GM12892 (cell line): Measurements from ENCODE around the gene UBE2H.
"Not testable (repeated sequence)": the region's sequence is repeated elsewhere in the genome, so short reads cannot be mapped to it uniquely, and the experiment has no call there.

ENCODE experiments used
- DNase-seq: peaks from one replicate; pipeline ENCODE4 v3.0.0; 2011; ENCODE audit not compliant: insufficient read length
- FAIRE-seq: peaks from 2 replicates; lab custom pipeline; 2011; peaks lifted over from hg19 to GRCh38; lab: Jason Lieb, UNC
- POLR2A ChIP-seq: IDR thresholded peaks from 2 replicates; pipeline ENCODE4 v1.6.1; 2011; ENCODE audit warnings: low read depth, low read length, control low read depth
- POLR2AphosphoS5 ChIP-seq: IDR thresholded peaks from 2 replicates; pipeline ENCODE4 v1.6.1; 2011; ENCODE audit warnings: low read depth, low read length, control low read depth
- TAF1 ChIP-seq: IDR thresholded peaks from 2 replicates; pipeline ENCODE4 v1.6.1; 2011; ENCODE audit warnings: low read depth, mild to moderate bottlenecking, control low read depth, low read length, borderline replicate concordance

UBE2H gene

DNA sequence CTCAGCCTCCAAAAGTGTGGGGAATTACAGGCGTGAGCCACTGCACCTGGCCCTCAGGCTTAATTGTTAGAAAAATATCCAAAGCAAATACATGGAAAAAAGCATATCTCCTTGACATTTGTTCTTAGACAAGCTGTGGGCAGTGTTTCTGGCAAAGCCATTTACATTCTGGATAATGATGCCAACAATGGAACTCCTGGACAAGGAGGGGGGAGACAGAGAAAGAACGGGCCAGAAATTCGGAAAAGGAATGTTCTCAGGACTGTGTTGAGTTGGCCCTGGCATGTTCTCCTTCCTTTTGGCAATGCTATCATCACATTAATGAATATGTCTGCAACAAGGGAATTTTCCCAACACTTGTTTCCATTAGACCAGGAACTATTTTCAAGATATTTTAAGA, 88.7 kb downstream of the UBE2H start:
- TF ChIP-seq POLR2AphosphoS5 (no peak), POLR2A (no peak), TAF1 (no peak)
- no peak for DNase-seq
- FAIRE-seq, result no peak

DNA sequence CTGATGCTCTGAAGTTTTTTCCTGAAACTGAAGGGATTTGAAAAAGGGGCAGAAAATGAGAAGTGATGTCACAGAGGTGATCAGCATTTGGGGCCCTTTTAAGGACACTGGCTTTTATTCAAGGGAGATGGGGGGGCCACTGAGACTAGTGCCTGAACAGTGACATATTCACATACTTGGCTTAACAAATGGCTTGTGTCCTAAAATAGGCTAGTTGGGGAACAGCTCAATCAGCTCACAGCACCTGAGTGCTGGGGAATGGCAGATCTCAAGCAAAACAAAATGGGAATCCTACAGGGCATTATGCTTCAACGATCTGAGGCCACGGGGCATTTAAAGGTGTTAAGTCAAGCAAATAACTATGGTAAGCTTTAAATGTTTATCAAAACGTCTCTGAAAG, 90.1 kb downstream of the UBE2H start:
- TF ChIP-seq POLR2A (no peak), POLR2AphosphoS5 (no peak), TAF1 (no peak)
- DNase-seq, result no peak
- FAIRE-seq, result no peak

DNA sequence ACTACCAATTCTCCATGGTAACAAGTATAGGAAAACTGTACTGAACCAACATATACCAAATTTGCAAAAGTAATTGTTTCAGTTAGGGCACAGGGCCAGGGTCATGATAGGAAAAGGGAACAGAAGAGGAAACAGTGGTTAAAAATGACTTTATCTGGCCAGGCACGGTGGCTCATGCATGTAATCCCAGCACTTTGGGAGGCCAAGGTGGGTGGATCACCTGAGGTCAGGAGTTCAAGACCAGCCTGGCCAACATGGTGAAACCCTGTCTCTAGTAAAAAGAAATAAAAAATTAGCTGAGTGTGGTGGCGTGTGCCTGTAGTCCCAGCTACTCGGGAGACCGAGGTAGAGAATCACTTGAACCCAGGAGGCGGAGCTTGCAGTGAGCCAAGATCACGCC, 92.0 kb downstream of the UBE2H start:
- FAIRE-seq, DNase-seq: not testable (repeated sequence)

DNA sequence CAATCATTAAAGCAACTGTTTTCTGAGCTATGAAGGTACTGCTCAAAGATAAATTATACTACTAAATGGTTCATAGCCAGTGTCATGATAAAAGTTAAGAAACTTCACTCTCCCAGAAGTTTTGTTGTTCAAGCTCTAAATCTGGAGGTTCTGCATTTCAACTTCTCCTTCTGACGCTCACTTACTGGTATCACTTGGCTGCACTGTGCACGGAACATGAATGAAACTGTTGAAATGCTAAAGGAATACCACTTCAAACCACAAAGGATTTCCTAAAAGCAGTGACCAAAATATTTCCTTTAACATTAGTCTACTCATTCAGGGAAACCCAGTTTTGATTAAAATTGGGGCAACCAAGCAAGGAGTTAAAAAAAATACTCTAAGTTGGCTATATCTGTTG, 93.6 kb downstream of the UBE2H start:
- FAIRE-seq (no peak), DNase-seq (no peak)
- TF ChIP-seq POLR2AphosphoS5 (no peak), TAF1 (no peak), POLR2A (no peak)

DNA sequence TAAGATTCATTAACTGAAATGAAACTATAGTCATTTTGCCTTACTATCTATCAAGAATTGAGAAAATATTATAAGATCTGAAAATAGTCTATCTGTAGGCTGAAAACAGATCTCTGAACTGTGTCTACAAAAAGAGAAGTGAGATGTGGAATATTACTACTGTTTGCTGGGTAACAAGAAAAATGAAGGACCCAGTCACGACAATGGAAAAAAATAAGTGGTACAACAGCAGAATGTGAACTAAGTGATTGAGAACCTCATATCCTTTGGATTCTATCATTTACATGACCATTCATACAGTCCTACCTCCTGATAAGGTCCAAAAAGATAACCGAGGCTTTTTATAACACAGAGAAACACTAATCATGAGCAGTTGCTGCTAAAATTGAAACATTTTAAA, 94.3 kb downstream of the UBE2H start:
- FAIRE-seq (no peak), DNase-seq (no peak)
- TF ChIP-seq POLR2A (no peak), POLR2AphosphoS5 (no peak), TAF1 (no peak)

DNA sequence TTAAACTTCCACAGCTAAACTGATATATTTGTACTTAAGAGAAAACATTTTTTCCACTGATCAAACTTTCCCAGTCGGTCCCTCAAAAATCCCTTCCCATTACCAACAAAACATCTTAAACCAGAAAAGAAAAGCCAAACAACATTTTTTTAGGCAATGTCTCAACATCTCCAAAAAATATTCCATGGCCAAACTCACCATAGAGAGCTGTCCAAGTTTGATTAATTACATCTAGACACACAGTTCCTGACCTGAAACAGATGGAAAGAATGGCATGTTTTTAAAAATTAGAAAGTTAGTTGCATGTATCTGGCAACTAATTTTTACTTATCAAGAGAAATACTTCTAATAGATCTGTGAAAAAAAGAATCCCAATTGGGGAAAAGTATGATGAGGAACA, 95.4 kb downstream of the UBE2H start:
- DNase-seq (no peak), FAIRE-seq (no peak)
- TF ChIP-seq POLR2A (no peak), TAF1 (no peak), POLR2AphosphoS5 (no peak)

DNA sequence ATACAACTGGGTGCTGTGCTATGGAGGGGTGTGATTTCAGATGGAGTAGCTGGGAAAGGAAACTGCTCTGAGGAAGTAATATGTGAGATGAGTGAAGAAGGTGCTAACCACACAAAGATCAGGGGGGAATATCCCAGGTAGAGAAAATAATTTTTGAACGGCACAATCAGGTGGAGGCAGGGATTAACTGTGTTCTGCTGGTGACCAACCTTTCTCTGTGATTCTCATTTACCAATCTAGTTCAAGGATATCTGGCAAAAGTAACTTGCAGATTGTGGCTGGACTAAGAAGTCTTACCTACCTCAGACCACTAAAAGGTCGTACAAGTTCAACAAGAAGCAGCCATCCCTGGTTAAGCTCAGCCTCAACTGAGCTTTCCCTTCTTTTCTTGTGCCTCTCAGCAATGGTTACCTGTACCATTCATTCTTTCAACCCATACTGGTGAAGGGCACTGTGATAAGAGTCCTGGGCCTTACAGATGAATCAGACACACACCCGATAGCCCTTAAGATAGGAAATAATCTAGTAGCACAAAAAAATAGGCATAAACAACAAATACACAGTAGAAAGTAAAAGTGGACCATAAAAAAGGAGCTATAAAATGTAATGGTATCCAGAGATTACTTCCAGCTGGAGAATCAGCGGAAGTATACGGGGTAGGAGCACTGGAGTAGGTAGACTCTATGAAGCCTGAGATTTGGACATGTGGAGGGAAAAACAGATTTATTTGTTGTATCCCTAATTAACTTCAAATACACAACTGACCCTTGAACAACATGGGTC, 96.6 kb downstream of the UBE2H start:
- TF ChIP-seq POLR2AphosphoS5 (no peak), POLR2A (no peak), TAF1 (no peak)
- DNase-seq (no peak), FAIRE-seq (no peak)

DNA sequence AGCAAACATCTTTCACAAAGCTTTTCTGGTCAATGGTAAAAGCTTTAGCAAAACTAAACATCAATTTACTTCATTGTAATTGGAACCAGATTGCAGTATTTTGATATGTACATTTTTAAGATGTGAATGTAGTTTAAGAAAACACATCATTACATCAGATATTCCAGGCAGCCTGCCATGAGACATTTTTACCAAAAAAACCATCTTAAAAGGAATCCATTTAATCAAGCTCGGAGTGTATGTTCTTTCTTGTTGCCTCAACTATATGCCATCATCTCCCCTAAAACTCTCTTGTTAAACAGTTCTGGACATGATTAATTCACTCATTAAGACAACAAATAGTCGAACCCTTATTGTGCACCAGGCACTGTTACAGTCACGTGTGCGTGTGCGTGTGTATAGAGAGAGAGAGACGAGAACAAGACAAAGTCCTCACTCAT, 97.5 kb downstream of the UBE2H start:
- FAIRE-seq (no peak), DNase-seq (no peak)
- no peak for TF ChIP-seq POLR2AphosphoS5
- no peak for TF ChIP-seq TAF1

DNA sequence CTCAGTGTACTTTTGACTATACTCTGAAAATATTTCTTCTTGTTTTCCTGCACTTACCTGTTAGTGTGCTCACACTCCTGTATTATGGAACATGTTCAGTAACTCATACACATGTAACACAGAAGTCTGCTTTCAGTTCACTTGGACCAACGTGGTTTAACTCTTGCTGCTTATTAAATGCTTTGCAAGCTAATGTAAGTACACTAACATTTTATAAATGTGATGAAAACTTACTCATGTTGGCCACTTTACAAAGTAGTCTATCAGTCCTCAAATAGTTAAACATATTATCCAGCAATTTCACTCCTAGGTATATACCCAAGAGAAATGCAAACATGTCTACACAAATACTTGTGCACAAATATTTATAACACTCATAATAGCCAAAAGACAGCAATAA, 98.4 kb downstream of the UBE2H start:
- TF ChIP-seq POLR2A, result no peak
- no peak for TF ChIP-seq TAF1
- no peak for DNase-seq
- no peak for FAIRE-seq

DNA sequence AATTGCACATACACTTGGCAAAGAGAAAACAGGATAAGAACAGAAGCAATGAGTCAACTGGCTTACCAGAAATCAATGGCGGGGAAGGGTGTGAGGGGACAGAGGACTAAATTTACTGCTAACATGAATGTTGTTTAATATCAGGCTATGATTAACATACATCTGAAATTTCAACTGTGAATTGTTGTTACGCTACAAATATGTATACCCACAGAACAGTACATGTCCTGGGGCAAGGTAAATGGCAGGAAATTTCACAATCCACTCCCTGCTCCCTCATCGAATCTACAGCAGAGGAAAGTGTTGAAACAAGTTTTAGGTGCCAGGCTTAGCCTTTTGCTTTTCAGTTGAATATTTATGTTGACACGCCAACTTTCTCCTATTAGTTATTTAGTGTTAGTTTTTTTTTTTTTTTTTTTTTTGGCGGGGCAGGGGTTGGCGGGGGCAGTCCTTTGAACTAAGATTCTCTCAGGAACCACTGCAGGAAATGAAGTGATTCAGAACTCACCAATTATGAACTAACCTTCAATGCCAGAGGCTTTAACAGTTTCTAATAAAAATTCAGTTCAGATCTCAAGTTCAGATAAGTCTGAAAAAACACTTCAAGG, 99.0 kb downstream of the UBE2H start:
- TF ChIP-seq TAF1 (no peak), POLR2AphosphoS5 (no peak), POLR2A (no peak)
- DNase-seq (no peak), FAIRE-seq (no peak)

DNA sequence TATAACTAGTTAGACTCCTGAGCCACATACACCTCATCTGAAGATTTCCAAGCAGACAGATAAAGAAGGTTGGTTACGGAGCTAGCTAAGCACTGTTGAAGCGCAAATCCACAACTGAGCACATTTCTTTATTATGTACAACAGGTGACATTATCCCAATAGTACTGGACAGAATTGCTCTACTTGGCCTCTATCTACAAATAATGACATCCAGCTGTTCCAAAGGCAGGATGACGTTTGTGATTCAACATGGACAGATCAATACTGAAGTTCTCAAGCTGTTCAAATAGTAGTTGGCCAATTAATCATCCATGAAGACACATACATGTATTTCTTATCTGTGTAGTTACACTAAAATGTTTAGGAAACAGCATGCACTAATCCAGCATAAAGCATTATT, 101.0 kb downstream of the UBE2H start:
- no peak for DNase-seq
- no peak for TF ChIP-seq TAF1
- TF ChIP-seq POLR2AphosphoS5, result no peak
- TF ChIP-seq POLR2A, result no peak
- no peak for FAIRE-seq

DNA sequence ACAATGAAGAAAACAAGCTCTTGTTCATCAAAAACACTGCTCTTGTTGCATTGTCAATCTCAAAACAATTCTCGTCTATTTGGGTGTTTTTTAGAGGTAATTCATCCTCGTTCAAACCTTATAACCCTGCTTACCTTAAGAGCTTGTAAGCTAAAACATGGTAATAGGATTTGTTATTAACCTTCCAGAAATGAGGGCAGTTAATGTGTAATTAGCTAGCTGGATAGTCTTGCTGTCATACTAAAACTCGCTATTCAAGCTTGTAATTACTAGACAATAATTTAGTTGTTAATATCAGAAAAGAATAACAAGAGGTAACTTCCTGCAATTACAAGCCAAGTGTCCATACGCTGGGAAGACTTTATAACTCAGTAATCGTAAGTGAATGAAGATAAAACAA, 101.6 kb downstream of the UBE2H start:
- no peak for DNase-seq
- no peak for TF ChIP-seq TAF1
- no peak for TF ChIP-seq POLR2AphosphoS5
- no peak for TF ChIP-seq POLR2A
- no peak for FAIRE-seq

DNA sequence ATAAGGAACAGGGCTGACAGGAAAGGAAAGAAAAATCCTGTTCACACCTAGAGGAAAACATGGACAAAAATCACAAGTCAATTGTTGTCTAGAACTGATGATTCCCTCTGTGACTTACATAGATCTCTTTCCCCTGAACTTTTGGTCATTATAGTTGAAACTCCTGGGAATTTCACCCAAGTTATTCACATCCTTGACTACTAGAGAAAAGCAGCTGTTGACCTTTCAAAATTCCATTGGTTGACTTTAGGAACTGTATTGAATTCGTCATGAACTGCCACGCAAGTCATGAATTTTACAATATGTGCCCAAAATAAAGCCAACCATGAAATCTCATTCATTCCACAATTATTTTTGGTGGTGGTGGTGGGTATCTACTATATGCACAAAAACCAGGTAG, 104.3 kb downstream of the UBE2H start:
- DNase-seq (no peak), FAIRE-seq (no peak)
- TF ChIP-seq POLR2AphosphoS5 (no peak), TAF1 (no peak), POLR2A (no peak)
